ENCODE measurements around the gene TRHDE.

GRCh38 chr12:72464471-72464870 lies 192.3 kb downstream of the TRHDE start:
- no peak for TF ChIP-seq POLR2A (IDR thresholded peaks at IDR 0.05)
- TF ChIP-seq CTCF (IDR thresholded peaks at IDR 0.05) = no peak
